Left lung (tissue), 10 donors: ENCODE measurements around the gene RAD54L2. TPM values are rescaled to one million over a fixed set of nuclear protein-coding genes. Genes with fewer than 3 reads are reported as not detected.
"Not testable (repeated sequence)": the region's sequence is repeated elsewhere in the genome, so short reads cannot be mapped to it uniquely, and the experiment has no call there.

Experiments used
- ATAC-seq: fragments of 200-7000 bp; cut with Tn5 transposase; one replicate; pipeline ENCODE4 v1.9.1; 2020; ENCODE audit warnings: moderate library complexity
- DNase-seq, 4 donors: peaks; one replicate each; pipeline ENCODE4 v3.0.0-alpha.2; 2013 to 2020
- H3K27ac ChIP-seq, 2 donors: fragments of 200-600 bp; sonication (generic) in 1 of 2; one replicate each; pipeline versions ENCODE4 v1.5.0 to v1.8.0; 2020 to 2021
- H3K27me3 ChIP-seq, 2 donors: fragments of 200-600 bp; sonication (generic) in 1 of 2; one replicate each; pipeline versions ENCODE4 v1.5.0 to v1.8.0; 2020 to 2021
- H3K36me3 ChIP-seq, 2 donors: fragments of 200-600 bp; sonication (generic) in 1 of 2; one replicate each; pipeline versions ENCODE4 v1.5.0 to v1.8.0; 2020 to 2021
- H3K4me1 ChIP-seq, 2 donors: fragments of 200-600 bp; one replicate each; pipeline ENCODE4 v1.8.0; 2021
- H3K4me3 ChIP-seq, 2 donors: fragments of 200-600 bp; sonication (generic) in 1 of 2; one replicate each; pipeline versions ENCODE4 v1.5.0 to v1.8.0; 2020 to 2021; ENCODE audit warnings: mild to moderate bottlenecking in 1 of 2
- H3K9me3 ChIP-seq, 2 donors: fragments of 200-600 bp; sonication (generic) in 1 of 2; one replicate each; pipeline versions ENCODE4 v1.5.0 to v1.8.0; 2020 to 2021
- CTCF ChIP-seq, 2 donors: fragments of 200-600 bp; sonication (generic) in 1 of 2; IDR thresholded peaks; one replicate each; pipeline versions ENCODE4 v1.5.0 to v1.8.0; 2021; ENCODE audit warnings: antibody characterized with exemption in 2 of 2
- intact Hi-C, 2 donors: fragments of 100-400 bp; cut with DNase I; formaldehyde crosslinking; loops; one replicate each; pipeline versions ENCODE4 v1.11.2 to v1.14.2; 2022
- polyA plus RNA-seq, 6 donors: library from polyadenylated mRNA; unstranded; fragments of 120-200 nt; gene quantifications; one replicate each; pipeline ENCODE4 v1.2.1, GENCODE V29; 2013; ENCODE audit not compliant: insufficient read length in 6 of 6
- total RNA-seq, 2 donors: library from RNA; stranded (reverse); fragmentation: NEBNext Ultra II Directional; extraction: Animal tissue kit (Norgen Biotek cat#: 25700); gene quantifications; one replicate each; pipeline ENCODE4 v1.2.1, GENCODE V29; 2021
- donor health status: DM: no; HTN: yes; CAD: no.
- donor health status: DM: no; HTN: no; CAD: no.

RAD54L2 gene
- total and polyA plus RNA-seq, 8 donors = 18.0 to 22.9 (median 19.9) TPM

- H3K9me3 ChIP-seq = no peaks in the 10 kb centered on the region
- DNase-seq (no peak), ATAC-seq (no peak)
- no peak overlapping the region for H3K4me3 ChIP-seq
- H3K27ac ChIP-seq = no peak overlapping the region
- no peaks in the 10 kb centered on the region for H3K4me1 ChIP-seq
- H3K36me3 ChIP-seq = no peaks in the 10 kb centered on the region
- intact Hi-C loops = no loop called here
- no peaks in the 10 kb centered on the region for H3K27me3 ChIP-seq
- TF ChIP-seq CTCF (IDR thresholded peaks at IDR 0.05) = no peak
These were observed 24.3 kb upstream of the RAD54L2 start for GRCh38 chr3:51514210-51514609.

DNA sequence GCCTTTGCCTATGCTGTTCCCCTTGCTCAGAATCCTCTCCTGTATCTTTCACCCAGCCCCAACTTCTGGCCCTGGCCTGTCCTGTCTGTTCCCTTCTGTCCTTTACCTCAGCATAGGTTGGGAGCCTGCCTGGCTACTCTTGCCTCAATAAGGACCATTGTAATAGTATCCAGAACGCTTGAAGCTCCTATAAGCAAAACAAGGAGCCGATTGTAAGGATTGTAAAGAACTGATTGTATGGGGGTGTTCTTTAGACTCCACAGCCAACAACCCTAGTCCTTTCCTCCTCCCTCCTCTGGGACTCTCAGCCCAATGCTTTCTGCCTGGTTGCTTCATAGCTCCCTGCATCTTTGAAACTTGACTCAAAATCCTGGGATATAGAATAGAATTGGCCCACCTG, 18.7 kb upstream of the RAD54L2 start:
- Histone ChIP-seq H3K36me3 (no peaks in the 10 kb centered on the region), H3K4me1 (no peaks in the 10 kb centered on the region), H3K4me3 (no peak overlapping the region), H3K27me3 (no peaks in the 10 kb centered on the region), H3K9me3 (no peaks in the 10 kb centered on the region), H3K27ac (no peak overlapping the region)
- TF ChIP-seq CTCF (IDR thresholded peaks at IDR 0.05) = no peak
- intact Hi-C loops = no loop called here
- no peak for ATAC-seq
- no peak for DNase-seq

GRCh38 chr3:51520906-51521730, 17.4 kb upstream of the RAD54L2 start:
- H3K4me3 ChIP-seq, H3K4me1 ChIP-seq, intact Hi-C loops, H3K9me3 ChIP-seq, H3K27ac ChIP-seq, H3K27me3 ChIP-seq, DNase-seq, ATAC-seq, H3K36me3 ChIP-seq: not testable (repeated sequence)

GRCh38 chr3:51522273-51522962, 16.1 kb upstream of the RAD54L2 start:
- Histone ChIP-seq H3K27ac (no peak overlapping the region), H3K36me3 (no peaks in the 10 kb centered on the region), H3K4me1 (no peaks in the 10 kb centered on the region), H3K4me3 (no peak overlapping the region), H3K27me3 (no peaks in the 10 kb centered on the region), H3K9me3 (no peaks in the 10 kb centered on the region)
- intact Hi-C loops = no loop called here
- ATAC-seq (no peak), DNase-seq (no peak)
- TF ChIP-seq CTCF (IDR thresholded peaks at IDR 0.05) = no peak

DNA sequence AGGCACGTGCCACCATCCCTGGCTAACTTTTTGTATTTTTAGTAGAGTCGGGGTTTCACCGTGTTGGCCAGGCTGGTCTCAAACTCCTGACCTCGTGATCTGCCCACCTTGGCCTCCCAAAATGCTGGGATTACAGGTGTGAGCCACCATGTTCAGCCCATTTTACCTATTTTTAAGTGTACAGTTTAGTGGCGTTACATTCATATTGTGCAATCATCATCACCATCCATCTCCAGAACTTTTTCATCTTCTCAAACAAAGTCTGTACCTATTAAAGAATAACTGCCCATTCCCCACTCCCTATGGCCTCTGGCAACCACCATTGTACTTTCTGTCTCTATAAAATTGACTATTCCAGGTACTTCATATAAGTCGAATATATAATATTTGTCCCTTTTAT, 13.6 kb upstream of the RAD54L2 start:
- H3K27ac ChIP-seq, intact Hi-C loops, H3K27me3 ChIP-seq, DNase-seq, H3K36me3 ChIP-seq, H3K4me1 ChIP-seq, ATAC-seq, H3K9me3 ChIP-seq, H3K4me3 ChIP-seq: not testable (repeated sequence)

GRCh38 chr3:51530485-51530884, 8.0 kb upstream of the RAD54L2 start:
- Histone ChIP-seq H3K27me3 (no peaks in the 10 kb centered on the region), H3K9me3 (no peaks in the 10 kb centered on the region), H3K4me3 (no peak overlapping the region), H3K4me1 (no peaks in the 10 kb centered on the region), H3K27ac (no peak overlapping the region), H3K36me3 (no peaks in the 10 kb centered on the region)
- ATAC-seq (no peak), DNase-seq (no peak)
- no peak for TF ChIP-seq CTCF (IDR thresholded peaks at IDR 0.05)
- intact Hi-C loops = no loop called here
